DND-41 (cell line): ENCODE results near the gene TSEN15.

ENCODE experiments used
- ATAC-seq: fragments of 200-7000 bp; cut with Tn5 transposase; 3 replicates; pipeline ENCODE4 v1.9.1; 2021; ENCODE audit warnings: low read depth; ENCODE audit not compliant: insufficient read depth
- DNase-seq: peaks from one replicate; pipeline ENCODE4 v3.0.0-alpha.2; 2020
- H2AFZ ChIP-seq: 2 replicates; pipeline ENCODE4 v1.6.0; 2012; ENCODE audit warnings: low read depth, low read length
- H3K27ac ChIP-seq: 2 replicates; pipeline ENCODE4 v1.5.1; 2012; ENCODE audit warnings: low read length, inconsistent platforms
- H3K27me3 ChIP-seq: fragments of 200-600 bp; sonication (generic); 2 replicates; pipeline ENCODE4 v1.6.0; 2012; ENCODE audit warnings: low read length, mild to moderate bottlenecking, inconsistent platforms; ENCODE audit not compliant: insufficient read depth, poor library complexity
- H3K36me3 ChIP-seq: 2 replicates; pipeline ENCODE4 v1.5.1; 2012; ENCODE audit warnings: low read length, inconsistent platforms; ENCODE audit not compliant: insufficient read depth
- H3K4me1 ChIP-seq: 2 replicates; pipeline ENCODE4 v1.5.1; 2012; ENCODE audit warnings: mild to moderate bottlenecking, low read length; ENCODE audit not compliant: insufficient read depth
- H3K4me2 ChIP-seq: 2 replicates; pipeline ENCODE4 v1.6.0; 2012; ENCODE audit warnings: mild to moderate bottlenecking, moderate library complexity, low read length, inconsistent platforms; ENCODE audit not compliant: insufficient read depth
- H3K4me3 ChIP-seq, 2 experiments: fragments of 200-600 bp in 1 of 2; shearing (Covaris generic) in 1 of 2; 2 replicates each; pipeline ENCODE4 v1.5.1; 2012 to 2016; ENCODE audit warnings: inconsistent platforms in 2 of 2, low read length in 2 of 2, mild to moderate bottlenecking in 2 of 2, low read depth in 1 of 2, moderate library complexity in 1 of 2
- H3K79me2 ChIP-seq: 2 replicates; pipeline ENCODE4 v1.6.0; 2012; ENCODE audit warnings: low read length, inconsistent platforms; ENCODE audit not compliant: insufficient read depth
- H3K9ac ChIP-seq: 2 replicates; pipeline ENCODE4 v1.6.0; 2012; ENCODE audit warnings: low read depth, mild to moderate bottlenecking, inconsistent platforms, low read length, moderate library complexity
- H3K9me3 ChIP-seq: 2 replicates; pipeline ENCODE4 v1.5.1; 2012; ENCODE audit warnings: low read length, moderate library complexity, mild to moderate bottlenecking, inconsistent platforms; ENCODE audit not compliant: insufficient read depth, severe bottlenecking
- H4K20me1 ChIP-seq: 2 replicates; pipeline ENCODE4 v1.6.0; 2012; ENCODE audit warnings: low read length; ENCODE audit not compliant: insufficient read depth
- EZH2 ChIP-seq: IDR thresholded peaks from 3 replicates; pipeline ENCODE4 v1.6.1; 2012; ENCODE audit warnings: borderline replicate concordance, low read depth, mild to moderate bottlenecking, moderate library complexity, low read length, inconsistent platforms; ENCODE audit not compliant: severe bottlenecking
- TF ChIP-seq, protein P1 (sequence below): IDR thresholded peaks from 2 replicates; pipeline ENCODE4 v1.5.1; 2012; ENCODE audit warnings: borderline replicate concordance, low read length, moderate library complexity, mild to moderate bottlenecking; ENCODE audit not compliant: poor library complexity, severe bottlenecking; ENCODE audit errors: extremely low read depth

Gene TSEN15

DNA sequence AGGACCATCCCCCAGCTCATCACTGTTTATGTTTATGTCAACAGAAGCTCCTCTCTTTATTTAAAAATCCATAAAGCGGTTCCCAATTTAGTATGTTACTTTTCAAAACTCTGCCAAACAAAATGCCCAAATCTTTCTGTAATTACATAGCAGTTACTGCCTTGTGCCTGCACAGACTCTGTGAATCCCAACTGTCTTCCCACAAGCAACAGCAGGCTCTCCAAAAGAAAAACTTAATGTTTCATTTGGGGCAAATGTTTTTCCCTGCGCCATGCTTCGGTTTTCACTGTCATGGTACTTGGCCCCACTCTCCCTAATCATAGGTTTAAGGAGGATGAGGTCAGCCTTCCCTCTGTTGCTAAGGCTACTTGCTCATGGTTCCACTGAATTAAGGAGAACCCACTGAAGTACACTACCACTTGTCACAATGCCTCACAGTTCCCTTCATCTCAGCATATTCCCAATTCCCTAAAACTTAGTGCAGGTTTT is 18.6 kb upstream of the TSEN15 start:
- TF ChIP-seq, protein P1, sequence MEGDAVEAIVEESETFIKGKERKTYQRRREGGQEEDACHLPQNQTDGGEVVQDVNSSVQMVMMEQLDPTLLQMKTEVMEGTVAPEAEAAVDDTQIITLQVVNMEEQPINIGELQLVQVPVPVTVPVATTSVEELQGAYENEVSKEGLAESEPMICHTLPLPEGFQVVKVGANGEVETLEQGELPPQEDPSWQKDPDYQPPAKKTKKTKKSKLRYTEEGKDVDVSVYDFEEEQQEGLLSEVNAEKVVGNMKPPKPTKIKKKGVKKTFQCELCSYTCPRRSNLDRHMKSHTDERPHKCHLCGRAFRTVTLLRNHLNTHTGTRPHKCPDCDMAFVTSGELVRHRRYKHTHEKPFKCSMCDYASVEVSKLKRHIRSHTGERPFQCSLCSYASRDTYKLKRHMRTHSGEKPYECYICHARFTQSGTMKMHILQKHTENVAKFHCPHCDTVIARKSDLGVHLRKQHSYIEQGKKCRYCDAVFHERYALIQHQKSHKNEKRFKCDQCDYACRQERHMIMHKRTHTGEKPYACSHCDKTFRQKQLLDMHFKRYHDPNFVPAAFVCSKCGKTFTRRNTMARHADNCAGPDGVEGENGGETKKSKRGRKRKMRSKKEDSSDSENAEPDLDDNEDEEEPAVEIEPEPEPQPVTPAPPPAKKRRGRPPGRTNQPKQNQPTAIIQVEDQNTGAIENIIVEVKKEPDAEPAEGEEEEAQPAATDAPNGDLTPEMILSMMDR, result no peak
- no peak for TF ChIP-seq EZH2
- no peak for DNase-seq
- Histone ChIP-seq H3K27me3 (peaks cover 43% of the 10 kb centered on the region), H2AFZ (no peak overlapping the region), H4K20me1 (no peaks in the 10 kb centered on the region), H3K4me1 (no peaks in the 10 kb centered on the region), H3K4me2 (no peak overlapping the region), H3K9ac (no peak overlapping the region), H3K27ac (no peak overlapping the region), H3K79me2 (no peaks in the 10 kb centered on the region), H3K4me3 (no peak overlapping the region), H3K9me3 (no peaks in the 10 kb centered on the region), H3K36me3 (no peaks in the 10 kb centered on the region)
- ATAC-seq, result no peak

DNA sequence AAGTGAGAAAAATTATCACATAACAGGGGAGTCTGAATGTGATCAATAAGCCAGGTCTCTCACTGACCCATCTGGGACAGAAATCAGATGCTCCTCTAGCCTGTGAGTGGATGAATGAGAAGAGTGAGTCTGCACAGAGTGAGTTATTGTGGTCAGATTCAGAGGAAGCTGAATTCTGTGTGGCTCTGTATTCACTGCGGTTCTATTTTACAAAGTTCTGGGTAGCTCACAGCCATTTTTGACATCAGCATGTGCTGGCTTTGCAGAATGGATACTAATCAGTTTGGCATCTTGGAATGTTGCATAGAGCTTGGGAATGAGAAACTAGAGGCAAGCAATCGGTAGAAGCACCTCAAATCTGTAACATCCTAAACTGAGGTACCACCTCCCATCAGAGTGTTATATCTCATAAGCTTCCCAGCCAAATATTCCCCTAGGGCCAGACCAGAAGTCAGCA is 17.8 kb upstream of the TSEN15 start:
- peaks cover 38% of the 10 kb centered on the region for H3K27me3 ChIP-seq
- no peak overlapping the region for H3K9ac ChIP-seq
- H3K4me2 ChIP-seq, result no peak overlapping the region
- no peak overlapping the region for H2AFZ ChIP-seq
- no peaks in the 10 kb centered on the region for H3K9me3 ChIP-seq
- H3K36me3 ChIP-seq, result no peaks in the 10 kb centered on the region
- no peak overlapping the region for H3K27ac ChIP-seq
- H3K4me1 ChIP-seq, result no peaks in the 10 kb centered on the region
- DNase-seq (no peak), ATAC-seq (no peak)
- H3K4me3 ChIP-seq, result no peak overlapping the region
- TF ChIP-seq, protein P1, result no peak
- no peak for TF ChIP-seq EZH2
- H3K79me2 ChIP-seq, result no peaks in the 10 kb centered on the region
- H4K20me1 ChIP-seq, result no peaks in the 10 kb centered on the region

DNA sequence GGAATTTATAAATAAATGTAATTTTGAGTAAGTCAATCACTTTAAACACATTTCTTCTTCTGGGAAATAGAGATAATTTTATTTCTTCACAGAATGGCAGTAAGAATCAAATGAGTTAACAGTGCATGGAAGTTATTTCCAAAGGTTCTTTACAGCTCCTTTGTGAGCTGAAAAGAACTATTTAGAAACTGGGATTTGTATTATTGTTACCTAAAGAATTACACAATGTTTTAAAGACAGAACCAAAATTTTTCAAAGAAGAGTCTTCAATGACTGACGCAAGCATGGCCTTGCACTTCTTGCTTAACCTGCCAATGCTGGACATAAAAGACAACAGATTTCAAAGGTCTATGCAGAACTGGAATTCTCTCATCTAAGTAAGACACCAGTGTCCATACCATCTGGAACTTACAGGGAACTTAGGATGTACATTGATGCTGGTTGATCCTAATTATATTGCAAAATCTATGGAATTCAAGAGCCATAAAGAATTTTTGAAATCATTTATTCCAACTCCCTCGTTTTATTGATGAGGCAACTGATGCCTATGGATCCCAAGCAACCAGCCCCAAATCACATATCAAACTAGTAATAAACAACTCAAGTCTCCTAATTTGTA is 16.7 kb upstream of the TSEN15 start:
- H3K27me3 ChIP-seq, result peaks cover 31% of the 10 kb centered on the region
- ATAC-seq, result no peak
- H3K9ac ChIP-seq, result no peak overlapping the region
- DNase-seq, result no peak
- no peak overlapping the region for H2AFZ ChIP-seq
- no peak overlapping the region for H3K27ac ChIP-seq
- TF ChIP-seq, protein P1, result no peak
- TF ChIP-seq EZH2, result no peak
- H3K36me3 ChIP-seq, result no peaks in the 10 kb centered on the region
- H4K20me1 ChIP-seq, result no peaks in the 10 kb centered on the region
- H3K4me3 ChIP-seq, result no peak overlapping the region
- H3K4me1 ChIP-seq, result no peaks in the 10 kb centered on the region
- H3K9me3 ChIP-seq, result no peaks in the 10 kb centered on the region
- no peaks in the 10 kb centered on the region for H3K79me2 ChIP-seq
- H3K4me2 ChIP-seq, result no peak overlapping the region
